WTC11 (cell line): ENCODE results near the gene CDV3. TPM values are rescaled to one million over a fixed set of nuclear protein-coding genes. Genes with fewer than 3 reads are reported as not detected.

Experiments used
- ATAC-seq: fragments of 200-7000 bp; cut with Tn5 transposase; 2 replicates; pipeline ENCODE4 v1.10.0; 2021; ENCODE audit warnings: mild to moderate bottlenecking, moderate library complexity
- CTCF ChIA-PET: fragments of 300-600 bp; sonication (Branson Sonifier 250); formaldehyde crosslinking; loops from one replicate; lab custom pipeline; 2021; ENCODE audit warnings: antibody characterized with exemption; lab: Charles Lee
- POLR2A ChIA-PET: fragments of 350-600 bp; sonication (Branson Sonifier 250); formaldehyde crosslinking; loops from one replicate; lab custom pipeline; 2021; ENCODE audit warnings: antibody characterized with exemption; lab: Charles Lee
- DNase-seq: peaks from one replicate; pipeline ENCODE4 v3.0.0; 2021; ENCODE audit warnings: low spot score
- H3K27ac Mint-ChIP-seq: 2 replicates; pipeline ENCODE4 v1.8.0; 2021; ENCODE audit warnings: mixed read lengths
- H3K27me3 Mint-ChIP-seq: 2 replicates; pipeline ENCODE4 v1.8.0; 2021; ENCODE audit warnings: low read depth, mild to moderate bottlenecking, moderate library complexity, mixed read lengths
- H3K36me3 Mint-ChIP-seq: 2 replicates; pipeline ENCODE4 v1.8.0; 2021; ENCODE audit warnings: mixed read lengths
- H3K4me1 Mint-ChIP-seq: 2 replicates; pipeline ENCODE4 v1.8.0; 2022; ENCODE audit warnings: mixed read lengths
- H3K4me3 Mint-ChIP-seq: 2 replicates; pipeline ENCODE4 v1.8.0; 2021; ENCODE audit warnings: mild to moderate bottlenecking, moderate library complexity, mixed read lengths
- H3K9me3 Mint-ChIP-seq: 2 replicates; pipeline ENCODE4 v1.8.0; 2021; ENCODE audit warnings: mixed read lengths
- ATF6 ChIP-seq: sonication (generic); formaldehyde crosslinking; IDR thresholded peaks from 2 replicates; pipeline ENCODE4 v1.8.1; 2023; ENCODE audit warnings: mild to moderate bottlenecking, missing genetic modification reagents
- CDX4 ChIP-seq: fragments of 250-450 bp; sonication (Bioruptor Pico); IDR thresholded peaks from 2 replicates; pipeline ENCODE4 v1.9.0; 2021; ENCODE audit warnings: moderate library complexity, mild to moderate bottlenecking, inconsistent platforms, borderline replicate concordance
- E2F5 ChIP-seq: sonication (generic); formaldehyde crosslinking; IDR thresholded peaks from 2 replicates; pipeline ENCODE4 v1.8.1; 2022; ENCODE audit warnings: mild to moderate bottlenecking, moderate library complexity, missing genetic modification reagents
- ESRRA ChIP-seq: sonication (generic); formaldehyde crosslinking; IDR thresholded peaks from 2 replicates; pipeline ENCODE4 v1.8.1; 2022; ENCODE audit warnings: mild to moderate bottlenecking, missing genetic modification reagents, borderline replicate concordance
- FOXJ3 ChIP-seq: sonication (generic); formaldehyde crosslinking; IDR thresholded peaks from 2 replicates; pipeline ENCODE4 v1.9.0; 2021; ENCODE audit warnings: missing genetic modification reagents, mild to moderate bottlenecking, borderline replicate concordance
- GRHL2 ChIP-seq: fragments of 250-450 bp; sonication (Bioruptor Pico); IDR thresholded peaks from 2 replicates; pipeline ENCODE4 v1.8.0; 2022; ENCODE audit warnings: mild to moderate bottlenecking, moderate library complexity; ENCODE audit not compliant: insufficient replicate concordance, severe bottlenecking
- HMGXB4 ChIP-seq: sonication (generic); formaldehyde crosslinking; IDR thresholded peaks from 2 replicates; pipeline ENCODE4 v1.8.1; 2023; ENCODE audit warnings: mild to moderate bottlenecking, moderate library complexity, missing genetic modification reagents
- RELA ChIP-seq: sonication (generic); formaldehyde crosslinking; IDR thresholded peaks from 2 replicates; pipeline ENCODE4 v1.8.1; 2022; ENCODE audit warnings: missing genetic modification reagents, mild to moderate bottlenecking, borderline replicate concordance
- TCF7 ChIP-seq: sonication (generic); formaldehyde crosslinking; IDR thresholded peaks from 2 replicates; pipeline ENCODE4 v1.8.0; 2022; ENCODE audit warnings: mild to moderate bottlenecking, low read depth, missing genetic modification reagents, moderate library complexity
- ZNF138 ChIP-seq: sonication (generic); formaldehyde crosslinking; conservative IDR thresholded peaks from 2 replicates; pipeline ENCODE4 v1.8.1; 2022; ENCODE audit warnings: mild to moderate bottlenecking, moderate library complexity, missing genetic modification reagents
- ZNF232 ChIP-seq: sonication (generic); formaldehyde crosslinking; IDR thresholded peaks from 2 replicates; pipeline ENCODE4 v1.8.0; 2022; ENCODE audit warnings: mild to moderate bottlenecking, missing genetic modification reagents
- ZNF425 ChIP-seq: fragments of 250-450 bp; sonication (Bioruptor Pico); conservative IDR thresholded peaks from 2 replicates; pipeline ENCODE4 v1.9.0; 2021; ENCODE audit warnings: mild to moderate bottlenecking
- ZNF532 ChIP-seq: fragments of 250-450 bp; sonication (Bioruptor Pico); IDR thresholded peaks from 2 replicates; pipeline ENCODE4 v1.9.0; 2021; ENCODE audit warnings: mild to moderate bottlenecking, borderline replicate concordance
- total RNA-seq: library from RNA; stranded (reverse); gene quantifications from 3 replicates; pipeline ENCODE4 v1.2.3, GENCODE V29; 2021

CDV3 gene
- total RNA-seq, 1 experiment from 2014 or later: 162 TPM

GRCh38 chr3:133583396-133583795 lies 9.9 kb downstream of the CDV3 start:
- POLR2A ChIA-PET: no interaction called here
- no peak overlapping the region for H3K27ac Mint-ChIP-seq

More at GRCh38 chr3:133583396-133583795, 9.9 kb downstream of the CDV3 start:
- Mint-ChIP-seq H3K27me3 (no peaks in the 10 kb centered on the region), H3K4me1 (0 out of 2 replicates have a peak, but pooled peaks cover 7% of the 10 kb centered on the region), H3K36me3 (peaks cover 79% of the 10 kb centered on the region), H3K4me3 (no peak overlapping the region), H3K9me3 (no peaks in the 10 kb centered on the region)
- ATAC-seq (no peak), DNase-seq (no peak)
- CTCF ChIA-PET: no interaction called here
- TF ChIP-seq ZNF232 (CRISPR knock-in tag): no peak
- no peak for TF ChIP-seq ZNF532
- no peak for TF ChIP-seq ZNF425 (CRISPR knock-in tag)
- TF ChIP-seq GRHL2 (CRISPR knock-in tag): no peak
- TF ChIP-seq ATF6 (CRISPR knock-in tag): no peak
- no peak for TF ChIP-seq FOXJ3 (CRISPR knock-in tag)
- TF ChIP-seq TCF7 (CRISPR knock-in tag): no peak
- no peak for TF ChIP-seq E2F5
- TF ChIP-seq ZNF138 (CRISPR knock-in tag): no peak
- TF ChIP-seq ESRRA (CRISPR knock-in tag): no peak
- TF ChIP-seq RELA (CRISPR knock-in tag): no peak
- TF ChIP-seq HMGXB4 (CRISPR knock-in tag): no peak
- no peak for TF ChIP-seq CDX4 (CRISPR knock-in tag)
